HG02981 (cell line): ENCODE measurements around the gene KLRB1.
"Not testable (repeated sequence)": the region's sequence is repeated elsewhere in the genome, so short reads cannot be mapped to it uniquely, and the experiment has no call there.

Experiments
- ATAC-seq: cut with Tn5 transposase; IDR thresholded peaks from one replicate; pipeline ENCODE4 v1.9.1; 2021; ENCODE audit warnings: mild to moderate bottlenecking, moderate library complexity; ENCODE audit not compliant: unreplicated experiment

KLRB1 gene

DNA sequence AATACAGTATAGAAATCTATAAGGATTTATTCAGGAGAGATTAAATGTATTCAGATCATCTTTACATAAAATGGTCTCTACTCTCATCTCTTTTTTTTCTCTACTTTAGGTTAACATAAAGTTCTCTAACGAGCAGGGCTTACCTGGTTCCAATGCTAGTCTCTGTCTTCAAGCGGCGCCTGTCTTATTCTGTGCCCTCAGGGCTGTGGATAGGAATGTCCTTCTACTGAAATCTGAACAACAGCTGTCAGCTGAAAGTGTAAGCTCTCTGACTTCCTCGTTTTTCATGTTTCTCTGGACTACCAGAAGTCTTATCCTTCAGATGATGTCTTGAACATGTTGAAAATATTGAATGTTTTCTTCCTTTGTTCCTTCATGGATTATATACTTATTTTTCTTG is 62.2 kb downstream of the KLRB1 start:
- ATAC-seq: not testable (repeated sequence)
